Measurements from ENCODE around the gene BRSK2.

BRSK2 gene

GRCh38 chr11:1469911-1470680 is 80.4 kb downstream of the BRSK2 start:
- DNase-seq: no peak

GRCh38 chr11:1470681-1471611 is 81.2 kb downstream of the BRSK2 start:
- DNase-seq: no peak

- DNase-seq: no peak
Measured at GRCh38 chr11:1471736-1472135, 82.0 kb downstream of the BRSK2 start.

- DNase-seq: no peak
Measured at GRCh38 chr11:1472180-1473005, 82.7 kb downstream of the BRSK2 start.

GRCh38 chr11:1473011-1473628 is 83.4 kb downstream of the BRSK2 start:
- DNase-seq: no peak

GRCh38 chr11:1473786-1474185 is 84.1 kb downstream of the BRSK2 start:
- no peak for DNase-seq

GRCh38 chr11:1475841-1476240 is 86.1 kb downstream of the BRSK2 start:
- no peak for DNase-seq

GRCh38 chr11:1476940-1477736 is 87.4 kb downstream of the BRSK2 start:
- no peak for DNase-seq

GRCh38 chr11:1478011-1478410 is 88.3 kb downstream of the BRSK2 start:
- DNase-seq: no peak

- DNase-seq: no peak
Measured at GRCh38 chr11:1478544-1478943, 88.8 kb downstream of the BRSK2 start.

- no peak for DNase-seq
Measured at GRCh38 chr11:1479006-1479677, 89.4 kb downstream of the BRSK2 start.

GRCh38 chr11:1479678-1480118 is 90.0 kb downstream of the BRSK2 start:
- no peak for DNase-seq

- DNase-seq: no peak
Measured at GRCh38 chr11:1480191-1480554, 90.4 kb downstream of the BRSK2 start.

- no peak for DNase-seq
Measured at GRCh38 chr11:1480555-1481482, 91.1 kb downstream of the BRSK2 start.

- DNase-seq: no peak
Measured at GRCh38 chr11:1481483-1481825, 91.7 kb downstream of the BRSK2 start.

- no peak for DNase-seq
Measured at GRCh38 chr11:1481861-1482441, 92.2 kb downstream of the BRSK2 start.

- no peak for DNase-seq
Measured at GRCh38 chr11:1482581-1483444, 93.1 kb downstream of the BRSK2 start.

GRCh38 chr11:1483445-1483961 is 93.8 kb downstream of the BRSK2 start:
- no peak for DNase-seq

All from activated naive CD4-positive, alpha-beta T cell (primary cell).